ENCODE results near the gene ARHGAP31. TPM values are rescaled to one million over a fixed set of nuclear protein-coding genes. Genes with fewer than 3 reads are reported as not detected.
"Not testable (repeated sequence)": the region's sequence is repeated elsewhere in the genome, so short reads cannot be mapped to it uniquely, and the experiment has no call there.

Gene ARHGAP31
- total RNA-seq, 2 donors from 2014 or later, result 6.5 to 8.9 TPM

- Histone ChIP-seq H3K27ac (no peak overlapping the region), H3K27me3 (no peaks in the 10 kb centered on the region), H3K4me1 (no peaks in the 10 kb centered on the region), H3K4me3 (no peak overlapping the region), H3K36me3 (no peaks in the 10 kb centered on the region), H3K9ac (ENCODE audit: low read depth in 2 of 2, low read length in 2 of 2) (no peak overlapping the region), H3K9me3 (no peaks in the 10 kb centered on the region)
- no peak for DNase-seq
- no peak for TF ChIP-seq CTCF (IDR thresholded peaks at IDR 0.05)
- intact Hi-C loops (cut with DNase I), result no loop called here
These were observed 69.0 kb downstream of the ARHGAP31 start for GRCh38 chr3:119362940-119363725.

GRCh38 chr3:119364401-119364800 lies 70.2 kb downstream of the ARHGAP31 start:
- H3K27ac ChIP-seq, result no peak overlapping the region
- H3K27me3 ChIP-seq, result no peaks in the 10 kb centered on the region
- H3K4me1 ChIP-seq, result no peaks in the 10 kb centered on the region
- no peak for TF ChIP-seq CTCF (IDR thresholded peaks at IDR 0.05)
- H3K9me3 ChIP-seq, result no peaks in the 10 kb centered on the region
- intact Hi-C loops (cut with DNase I), result no loop called here
- H3K4me3 ChIP-seq, result no peak overlapping the region
- DNase-seq, result no peak
- no peaks in the 10 kb centered on the region for H3K36me3 ChIP-seq
- no peak overlapping the region for H3K9ac ChIP-seq (ENCODE audit: low read depth in 2 of 2, low read length in 2 of 2)

GRCh38 chr3:119365418-119365817 lies 71.2 kb downstream of the ARHGAP31 start:
- H3K27me3 ChIP-seq, result no peaks in the 10 kb centered on the region
- H3K36me3 ChIP-seq, result no peaks in the 10 kb centered on the region
- no peak overlapping the region for H3K4me3 ChIP-seq
- intact Hi-C loops (cut with DNase I), result no loop called here
- no peaks in the 10 kb centered on the region for H3K9me3 ChIP-seq
- no peaks in the 10 kb centered on the region for H3K4me1 ChIP-seq
- no peak for DNase-seq
- no peak overlapping the region for H3K27ac ChIP-seq
- no peak overlapping the region for H3K9ac ChIP-seq (ENCODE audit: low read depth in 2 of 2, low read length in 2 of 2)
- TF ChIP-seq CTCF (IDR thresholded peaks at IDR 0.05), result no peak

DNA sequence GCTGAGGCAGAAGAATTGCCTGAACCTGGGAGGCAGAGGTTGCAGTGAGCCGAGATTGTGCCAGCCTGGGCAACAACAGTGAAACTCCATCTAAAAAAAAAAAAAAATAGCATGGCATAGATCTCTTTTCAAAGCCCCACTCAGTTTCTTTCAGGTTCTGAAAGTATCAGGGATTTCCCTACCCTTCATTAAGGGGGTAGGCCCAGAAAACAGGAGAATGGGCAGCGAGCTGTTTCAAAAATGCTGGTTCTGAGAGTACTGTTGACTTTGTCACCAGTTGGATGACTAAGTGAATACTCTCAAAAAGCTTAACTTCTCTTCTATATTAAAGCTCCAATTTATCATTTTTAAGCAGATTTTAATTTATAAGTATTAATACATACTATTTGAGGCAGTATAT lies 72.8 kb downstream of the ARHGAP31 start:
- Histone ChIP-seq H3K9me3 (no peaks in the 10 kb centered on the region), H3K4me3 (no peak overlapping the region), H3K4me1 (no peaks in the 10 kb centered on the region), H3K9ac (ENCODE audit: low read depth in 2 of 2, low read length in 2 of 2) (no peak overlapping the region), H3K36me3 (no peaks in the 10 kb centered on the region), H3K27me3 (no peaks in the 10 kb centered on the region), H3K27ac (no peak overlapping the region)
- intact Hi-C loops (cut with DNase I), result no loop called here
- TF ChIP-seq CTCF (IDR thresholded peaks at IDR 0.05), result no peak
- DNase-seq, result no peak

- Histone ChIP-seq H3K4me1 (no peaks in the 10 kb centered on the region), H3K9me3 (no peaks in the 10 kb centered on the region), H3K4me3 (no peak overlapping the region), H3K27ac (no peak overlapping the region), H3K27me3 (no peaks in the 10 kb centered on the region), H3K36me3 (no peaks in the 10 kb centered on the region), H3K9ac (ENCODE audit: low read depth in 2 of 2, low read length in 2 of 2) (no peak overlapping the region)
- no peak for DNase-seq
- TF ChIP-seq CTCF (IDR thresholded peaks at IDR 0.05), result no peak
- intact Hi-C loops (cut with DNase I), result no loop called here
These were observed 74.1 kb downstream of the ARHGAP31 start for GRCh38 chr3:119368298-119368697.

- H3K4me3 ChIP-seq; H3K36me3 ChIP-seq; intact Hi-C loops (cut with DNase I); H3K9me3 ChIP-seq; H3K27me3 ChIP-seq; H3K4me1 ChIP-seq; H3K27ac ChIP-seq; DNase-seq; H3K9ac ChIP-seq (ENCODE audit: low read depth in 2 of 2, low read length in 2 of 2): not testable (repeated sequence)
These were observed 77.6 kb downstream of the ARHGAP31 start for GRCh38 chr3:119371786-119372185.

Measured in colonic mucosa (tissue), 4 donors.